LNCAP (cell line): ENCODE results near the gene CTXND1.

Experiments
- TF ChIP-seq, protein P1 (sequence below): fragments of 450-650 bp; IDR thresholded peaks from 2 replicates; pipeline ENCODE4 v1.5.1; 2017; ENCODE audit warnings: mild to moderate bottlenecking

CTXND1 gene

DNA sequence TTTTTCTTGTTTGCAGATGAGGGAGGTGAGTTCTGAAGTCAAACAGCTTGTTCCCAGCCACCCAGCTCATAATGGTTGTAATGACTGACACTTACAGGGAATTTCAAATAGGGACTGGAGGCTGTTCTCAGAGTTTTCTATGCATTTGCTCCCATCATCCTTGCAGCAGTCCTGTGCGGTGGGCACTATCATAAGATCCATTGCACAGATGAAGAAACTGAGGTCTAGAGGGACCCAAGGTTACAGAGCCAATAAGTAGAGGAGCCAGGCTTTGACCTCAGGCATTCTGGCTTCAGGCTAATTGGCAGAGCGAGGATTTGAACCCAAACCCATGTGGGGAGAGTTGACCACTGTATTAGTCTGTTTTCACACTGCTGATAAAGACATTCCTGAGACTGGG, 66.9 kb downstream of the CTXND1 start:
- TF ChIP-seq, protein P1, sequence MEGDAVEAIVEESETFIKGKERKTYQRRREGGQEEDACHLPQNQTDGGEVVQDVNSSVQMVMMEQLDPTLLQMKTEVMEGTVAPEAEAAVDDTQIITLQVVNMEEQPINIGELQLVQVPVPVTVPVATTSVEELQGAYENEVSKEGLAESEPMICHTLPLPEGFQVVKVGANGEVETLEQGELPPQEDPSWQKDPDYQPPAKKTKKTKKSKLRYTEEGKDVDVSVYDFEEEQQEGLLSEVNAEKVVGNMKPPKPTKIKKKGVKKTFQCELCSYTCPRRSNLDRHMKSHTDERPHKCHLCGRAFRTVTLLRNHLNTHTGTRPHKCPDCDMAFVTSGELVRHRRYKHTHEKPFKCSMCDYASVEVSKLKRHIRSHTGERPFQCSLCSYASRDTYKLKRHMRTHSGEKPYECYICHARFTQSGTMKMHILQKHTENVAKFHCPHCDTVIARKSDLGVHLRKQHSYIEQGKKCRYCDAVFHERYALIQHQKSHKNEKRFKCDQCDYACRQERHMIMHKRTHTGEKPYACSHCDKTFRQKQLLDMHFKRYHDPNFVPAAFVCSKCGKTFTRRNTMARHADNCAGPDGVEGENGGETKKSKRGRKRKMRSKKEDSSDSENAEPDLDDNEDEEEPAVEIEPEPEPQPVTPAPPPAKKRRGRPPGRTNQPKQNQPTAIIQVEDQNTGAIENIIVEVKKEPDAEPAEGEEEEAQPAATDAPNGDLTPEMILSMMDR = no peak

DNA sequence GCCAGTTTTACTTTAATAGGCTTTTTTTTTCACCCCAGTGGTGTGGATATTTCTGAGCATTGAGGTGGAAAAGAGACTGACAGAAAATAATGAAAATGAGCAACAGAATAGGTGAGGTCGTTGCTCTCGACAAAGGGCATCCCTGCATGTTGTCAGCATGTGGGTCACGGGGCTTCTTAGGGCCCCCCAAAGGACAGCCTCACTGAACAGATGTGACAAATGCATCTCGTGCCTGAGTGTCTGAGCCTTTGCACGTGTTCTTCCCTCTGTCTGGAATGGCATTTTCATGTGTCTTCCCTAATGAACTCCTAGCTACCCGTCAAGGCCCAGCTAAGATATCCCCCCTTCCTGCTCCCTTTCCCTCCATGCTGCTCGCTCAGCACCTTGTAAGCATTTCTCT, 67.5 kb downstream of the CTXND1 start:
- TF ChIP-seq, protein P1 = no peak

- TF ChIP-seq, protein P1 = no peak
Measured at GRCh38 chr15:80183886-80184285, 68.1 kb downstream of the CTXND1 start.

- TF ChIP-seq, protein P1 = no peak
Measured at GRCh38 chr15:80183306-80183705, 68.7 kb downstream of the CTXND1 start.

GRCh38 chr15:80182611-80183261, 69.3 kb downstream of the CTXND1 start:
- TF ChIP-seq, protein P1 = no peak

DNA sequence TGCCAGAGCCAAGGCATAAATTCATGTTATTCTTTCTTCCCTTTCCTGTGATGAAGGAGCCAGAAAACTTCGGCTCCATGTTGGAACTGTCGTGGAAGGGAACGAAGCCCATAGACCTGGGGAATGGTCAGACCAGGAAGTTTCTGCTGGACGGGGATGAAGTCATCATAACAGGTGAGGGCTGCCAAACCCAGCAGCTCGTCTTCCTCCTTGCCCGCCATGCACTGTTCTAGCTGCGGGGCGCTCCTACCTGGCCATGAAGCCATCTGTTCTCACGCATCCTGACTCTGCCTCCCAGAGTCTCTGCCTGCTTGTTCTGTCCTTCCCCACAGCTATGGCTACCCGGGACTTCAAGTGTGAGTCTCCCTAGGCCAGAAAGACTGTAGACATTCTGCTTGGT, 71.0 kb downstream of the CTXND1 start:
- TF ChIP-seq, protein P1 = no peak

GRCh38 chr15:80180468-80180867, 71.5 kb downstream of the CTXND1 start:
- TF ChIP-seq, protein P1 = no peak

DNA sequence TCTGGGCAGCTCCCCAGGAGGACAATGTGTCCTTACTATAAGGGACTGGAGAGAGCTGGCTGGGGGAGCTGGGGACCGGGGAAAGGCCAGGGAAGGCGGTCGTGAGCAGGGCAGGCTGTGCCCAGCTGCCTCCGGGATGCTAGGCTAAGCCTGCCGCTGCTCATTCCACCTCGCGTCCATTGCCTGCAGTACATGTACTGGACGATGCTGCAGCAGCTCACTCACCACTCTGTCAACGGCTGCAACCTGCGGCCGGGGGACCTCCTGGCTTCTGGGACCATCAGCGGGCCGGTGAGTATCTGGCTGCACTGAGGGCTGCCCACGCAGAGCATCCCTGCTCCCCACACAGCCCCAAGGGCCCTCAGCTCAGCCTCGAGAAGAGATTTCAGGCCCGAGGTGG, 72.1 kb downstream of the CTXND1 start:
- TF ChIP-seq, protein P1 = no peak
